GM19193 (cell line): ENCODE measurements around the gene GRIP1.

Experiments used
- POLR2A ChIP-seq: IDR thresholded peaks from 4 replicates; pipeline ENCODE4 v1.6.1; 2011; ENCODE audit not compliant: insufficient read depth, insufficient read length; ENCODE audit errors: extremely low read depth

Gene GRIP1, protein sequence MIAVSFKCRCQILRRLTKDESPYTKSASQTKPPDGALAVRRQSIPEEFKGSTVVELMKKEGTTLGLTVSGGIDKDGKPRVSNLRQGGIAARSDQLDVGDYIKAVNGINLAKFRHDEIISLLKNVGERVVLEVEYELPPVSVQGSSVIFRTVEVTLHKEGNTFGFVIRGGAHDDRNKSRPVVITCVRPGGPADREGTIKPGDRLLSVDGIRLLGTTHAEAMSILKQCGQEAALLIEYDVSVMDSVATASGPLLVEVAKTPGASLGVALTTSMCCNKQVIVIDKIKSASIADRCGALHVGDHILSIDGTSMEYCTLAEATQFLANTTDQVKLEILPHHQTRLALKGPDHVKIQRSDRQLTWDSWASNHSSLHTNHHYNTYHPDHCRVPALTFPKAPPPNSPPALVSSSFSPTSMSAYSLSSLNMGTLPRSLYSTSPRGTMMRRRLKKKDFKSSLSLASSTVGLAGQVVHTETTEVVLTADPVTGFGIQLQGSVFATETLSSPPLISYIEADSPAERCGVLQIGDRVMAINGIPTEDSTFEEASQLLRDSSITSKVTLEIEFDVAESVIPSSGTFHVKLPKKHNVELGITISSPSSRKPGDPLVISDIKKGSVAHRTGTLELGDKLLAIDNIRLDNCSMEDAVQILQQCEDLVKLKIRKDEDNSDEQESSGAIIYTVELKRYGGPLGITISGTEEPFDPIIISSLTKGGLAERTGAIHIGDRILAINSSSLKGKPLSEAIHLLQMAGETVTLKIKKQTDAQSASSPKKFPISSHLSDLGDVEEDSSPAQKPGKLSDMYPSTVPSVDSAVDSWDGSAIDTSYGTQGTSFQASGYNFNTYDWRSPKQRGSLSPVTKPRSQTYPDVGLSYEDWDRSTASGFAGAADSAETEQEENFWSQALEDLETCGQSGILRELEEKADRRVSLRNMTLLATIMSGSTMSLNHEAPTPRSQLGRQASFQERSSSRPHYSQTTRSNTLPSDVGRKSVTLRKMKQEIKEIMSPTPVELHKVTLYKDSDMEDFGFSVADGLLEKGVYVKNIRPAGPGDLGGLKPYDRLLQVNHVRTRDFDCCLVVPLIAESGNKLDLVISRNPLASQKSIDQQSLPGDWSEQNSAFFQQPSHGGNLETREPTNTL

DNA sequence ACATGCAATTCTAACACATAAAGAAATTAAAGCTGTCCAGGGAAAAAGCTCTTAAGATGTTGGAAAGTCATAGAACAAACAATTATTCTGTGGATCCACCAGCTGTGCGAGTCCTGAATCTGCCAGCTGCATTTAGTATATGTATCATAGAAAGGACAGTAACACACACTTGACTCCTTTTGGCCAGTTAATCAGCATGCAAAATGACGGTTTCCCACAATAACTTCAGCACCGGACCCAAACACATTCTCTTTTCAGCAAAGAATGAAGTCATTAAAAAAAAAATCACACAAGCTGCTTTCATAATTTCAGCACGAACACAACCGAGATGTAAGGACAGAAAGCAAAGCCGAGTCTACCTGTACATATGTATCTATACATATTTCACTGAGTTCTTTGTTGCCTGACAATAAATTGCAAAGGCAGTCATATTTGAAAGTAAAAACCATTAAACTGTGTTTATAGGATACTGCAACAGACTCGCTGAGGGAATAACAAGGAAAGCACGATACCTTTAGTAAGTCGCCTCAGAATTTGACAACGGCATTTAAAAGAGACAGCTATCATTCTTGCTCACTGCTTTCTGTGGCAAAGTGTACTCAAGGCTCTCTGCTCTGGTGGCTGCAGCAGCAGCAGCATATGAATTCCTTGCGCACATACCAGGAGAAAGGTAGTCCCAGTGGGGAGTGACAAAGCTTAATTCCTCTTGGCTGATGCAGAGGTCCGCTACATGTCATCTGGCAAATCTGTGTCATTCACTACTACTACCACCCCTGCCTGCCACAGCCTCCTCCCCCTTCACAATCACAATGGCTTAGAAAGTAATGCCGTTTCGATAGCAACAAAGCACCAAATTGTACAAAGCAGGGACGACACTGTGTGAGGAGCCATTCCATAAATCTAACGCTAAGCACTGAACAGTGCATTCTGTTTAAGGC lies at the start of gene GRIP1:
TSS of gene GRIP1 (minus strand) at position 739 of the 938 bp plus-strand sequence. CDS start at position 567, 172 bp downstream.
- TF ChIP-seq POLR2A = no peak

GRCh38 chr12:66726556-66726955 lies 47.7 kb upstream of the GRIP1 start:
- TF ChIP-seq POLR2A = no peak

GRCh38 chr12:66725031-66725430 lies 46.2 kb upstream of the GRIP1 start:
- no peak for TF ChIP-seq POLR2A

GRCh38 chr12:66724616-66725015 lies 45.7 kb upstream of the GRIP1 start:
- TF ChIP-seq POLR2A = no peak

DNA sequence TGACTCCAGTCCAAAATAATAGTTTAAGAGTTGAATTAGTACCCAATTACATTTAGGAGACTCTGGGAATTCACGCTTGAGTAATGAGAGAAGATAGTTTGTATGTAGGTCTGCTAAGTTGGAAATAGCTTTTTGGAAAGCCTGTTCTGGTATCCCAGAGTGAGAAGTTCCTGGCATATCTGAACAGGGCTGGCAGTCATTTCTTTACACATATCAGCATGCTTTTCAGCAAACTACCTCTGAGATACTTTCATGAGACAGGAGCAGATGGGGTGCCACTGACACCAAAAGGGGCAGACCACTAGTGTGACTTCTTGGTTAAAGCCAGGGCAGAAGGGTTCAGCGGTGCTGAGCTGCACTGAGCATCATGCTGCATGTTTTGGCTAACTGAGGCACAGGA lies 45.1 kb upstream of the GRIP1 start:
- TF ChIP-seq POLR2A = no peak

GRCh38 chr12:66719862-66720261 lies 41.0 kb upstream of the GRIP1 start:
- no peak for TF ChIP-seq POLR2A

GRCh38 chr12:66717036-66717673 lies 38.3 kb upstream of the GRIP1 start:
- no peak for TF ChIP-seq POLR2A

DNA sequence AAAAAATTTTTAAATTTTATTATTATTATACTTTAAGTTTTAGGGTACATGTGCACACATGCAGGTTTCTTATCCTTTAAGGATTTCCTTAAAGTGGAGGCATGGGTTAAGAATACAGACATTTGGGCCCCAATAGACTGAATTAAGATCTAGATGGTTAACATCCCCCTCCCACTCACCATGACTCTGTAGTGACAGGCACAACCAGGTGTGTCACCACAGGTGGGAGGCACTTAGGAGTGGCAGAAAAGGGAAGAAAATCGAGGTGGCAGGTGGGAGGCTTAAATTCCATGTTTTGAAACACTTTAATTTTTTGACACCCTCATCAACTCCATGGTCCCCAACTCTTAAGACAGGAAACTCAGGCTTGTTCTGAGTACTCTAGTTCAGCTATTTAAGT lies 37.6 kb upstream of the GRIP1 start:
- no peak for TF ChIP-seq POLR2A

GRCh38 chr12:66714709-66715108 lies 35.8 kb upstream of the GRIP1 start:
- TF ChIP-seq POLR2A = no peak

- TF ChIP-seq POLR2A = no peak
Observed at GRCh38 chr12:66713984-66714383, 35.1 kb upstream of the GRIP1 start.

DNA sequence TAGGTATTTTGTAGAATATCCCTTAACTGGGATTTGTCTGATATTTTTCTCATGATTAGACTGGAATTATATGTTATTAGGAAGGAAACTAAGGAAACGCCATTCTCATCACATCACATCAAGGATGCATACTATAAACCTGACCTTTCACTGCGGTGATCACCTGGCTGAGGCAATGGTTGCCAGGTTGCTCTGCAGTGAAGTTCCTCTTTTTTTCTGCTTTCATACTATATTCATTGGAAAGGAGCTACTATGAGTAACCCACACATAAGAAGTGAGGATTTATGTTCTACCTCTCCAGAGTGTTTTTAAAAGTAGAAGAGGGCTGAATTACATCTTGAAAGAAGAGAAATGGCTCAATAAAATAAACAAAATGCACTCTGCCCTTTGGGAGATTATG lies 31.0 kb upstream of the GRIP1 start:
- no peak for TF ChIP-seq POLR2A

DNA sequence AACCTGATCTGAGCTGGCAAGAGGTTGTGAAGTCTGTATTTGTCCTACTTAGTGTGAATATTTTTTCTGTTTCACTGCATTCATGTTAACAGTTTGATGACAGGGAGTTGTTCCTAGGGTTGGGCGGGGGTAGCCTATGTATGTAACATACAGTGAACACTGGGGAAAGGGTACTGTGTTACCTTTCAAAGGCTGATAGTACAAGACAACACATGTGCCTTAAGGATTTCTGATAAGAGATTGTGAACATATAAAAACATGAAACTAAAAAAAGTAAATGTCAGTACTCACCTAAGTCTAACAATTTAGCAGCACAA lies 30.5 kb upstream of the GRIP1 start:
- no peak for TF ChIP-seq POLR2A

DNA sequence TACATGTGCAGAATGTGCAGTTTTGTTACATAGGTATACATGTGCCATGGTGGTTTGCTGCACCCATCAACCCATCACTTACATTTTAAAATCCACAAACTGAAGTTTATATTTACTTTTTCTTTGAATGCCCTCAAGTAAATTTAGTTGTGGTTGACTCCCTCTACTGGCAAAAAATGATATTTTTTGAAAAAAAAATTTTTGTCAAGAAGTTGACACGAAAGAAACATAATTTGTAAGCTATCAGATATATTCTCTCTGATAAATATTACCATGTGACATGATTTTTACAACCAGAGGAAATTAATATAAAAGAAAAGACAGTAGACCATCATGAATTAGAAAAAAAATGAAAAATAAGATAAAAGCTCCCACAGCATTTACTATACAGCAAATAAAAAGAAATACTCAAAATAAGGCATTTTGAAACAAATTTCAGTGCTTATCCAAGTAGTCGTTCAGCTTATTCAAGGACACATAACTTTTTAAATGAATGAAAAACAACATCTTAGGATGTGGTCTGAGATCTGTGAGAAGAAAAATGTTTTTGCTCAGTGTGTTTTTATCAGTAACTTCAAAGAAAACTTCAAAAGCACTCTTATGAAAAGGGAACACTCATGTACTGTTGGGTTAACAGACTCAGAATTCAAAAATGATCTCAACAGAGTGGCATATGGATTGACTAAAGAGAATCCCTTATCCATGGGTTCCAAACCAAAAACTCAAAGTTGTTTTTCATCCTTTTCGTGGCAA lies 30.0 kb upstream of the GRIP1 start:
- no peak for TF ChIP-seq POLR2A
